Raji (cell line): ENCODE results near the gene NAP1L4.

Experiments
- POLR2A ChIP-seq: IDR thresholded peaks from 2 replicates; pipeline ENCODE4 v1.6.1; 2011; ENCODE audit warnings: low read depth, low read length, control low read depth; ENCODE audit not compliant: insufficient read depth

Gene NAP1L4

DNA sequence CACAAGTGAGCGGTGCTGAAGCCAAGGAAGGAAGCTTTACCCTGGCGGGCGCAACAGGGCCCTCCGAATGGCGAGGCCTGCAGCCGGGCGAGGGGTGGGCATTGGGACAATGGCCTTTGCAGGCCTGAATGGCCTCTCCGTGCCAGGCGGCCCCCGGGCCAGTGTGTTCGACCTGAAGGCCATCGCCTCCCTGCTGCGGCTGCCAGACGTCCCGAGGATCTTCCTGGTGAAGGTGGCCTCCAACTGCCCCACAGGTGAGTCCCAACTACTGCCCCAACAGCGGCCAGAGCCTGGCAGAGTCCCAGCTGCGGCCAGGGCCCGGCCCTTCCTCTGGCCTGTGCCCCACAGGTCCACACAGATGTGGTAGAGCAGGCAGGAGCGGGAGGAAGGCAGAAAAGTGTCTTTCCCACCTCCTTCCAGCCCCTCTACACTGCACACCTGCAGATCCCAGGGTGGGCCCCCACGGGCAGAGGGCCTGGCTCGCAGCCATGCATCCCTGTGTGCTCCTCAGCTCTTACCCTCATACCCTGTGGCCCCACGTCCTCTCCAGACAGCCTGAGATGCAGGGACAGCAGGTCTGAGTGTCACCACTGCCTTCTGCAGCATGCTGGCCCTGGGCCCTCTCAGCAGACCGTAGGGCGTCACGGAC is 74.2 kb downstream of the NAP1L4 start:
- TF ChIP-seq POLR2A: no peak

DNA sequence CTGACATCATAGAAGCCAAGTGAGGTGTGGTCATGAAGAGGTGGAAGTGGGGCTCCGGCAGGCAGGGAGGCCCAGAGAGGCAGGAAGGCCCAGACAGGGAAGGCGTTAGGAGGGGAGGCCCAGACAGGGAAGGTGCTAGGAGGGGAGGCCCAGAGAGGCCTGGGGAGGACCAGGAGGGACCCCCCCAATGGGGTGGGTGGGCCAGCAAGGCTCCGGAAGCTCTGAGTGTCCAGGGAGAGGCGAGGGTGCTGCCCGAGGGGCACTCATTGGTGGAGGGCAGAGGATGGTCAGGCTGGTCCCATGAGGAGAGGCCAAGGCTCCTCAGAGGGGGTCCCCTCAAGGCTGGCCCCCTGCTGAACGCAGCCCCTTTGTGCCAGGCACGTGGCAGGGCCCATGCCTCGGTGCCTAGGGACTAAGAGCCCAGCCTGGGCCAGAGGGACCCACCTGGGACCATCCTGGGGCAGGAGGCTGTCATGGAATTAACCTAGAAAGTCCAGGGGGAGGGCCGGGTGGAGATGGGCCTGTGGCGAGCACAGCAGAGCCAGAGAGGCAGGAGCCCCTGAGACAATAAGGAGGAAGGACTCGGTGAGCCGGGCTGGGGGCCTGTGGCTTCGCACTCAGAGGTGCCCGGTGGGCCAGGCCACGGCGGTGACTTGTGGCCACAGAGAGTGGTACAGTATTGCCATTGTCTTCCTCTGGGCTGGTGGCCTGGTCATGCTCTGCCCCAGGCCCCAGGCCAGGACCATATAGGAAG is 75.1 kb downstream of the NAP1L4 start:
- TF ChIP-seq POLR2A: no peak

DNA sequence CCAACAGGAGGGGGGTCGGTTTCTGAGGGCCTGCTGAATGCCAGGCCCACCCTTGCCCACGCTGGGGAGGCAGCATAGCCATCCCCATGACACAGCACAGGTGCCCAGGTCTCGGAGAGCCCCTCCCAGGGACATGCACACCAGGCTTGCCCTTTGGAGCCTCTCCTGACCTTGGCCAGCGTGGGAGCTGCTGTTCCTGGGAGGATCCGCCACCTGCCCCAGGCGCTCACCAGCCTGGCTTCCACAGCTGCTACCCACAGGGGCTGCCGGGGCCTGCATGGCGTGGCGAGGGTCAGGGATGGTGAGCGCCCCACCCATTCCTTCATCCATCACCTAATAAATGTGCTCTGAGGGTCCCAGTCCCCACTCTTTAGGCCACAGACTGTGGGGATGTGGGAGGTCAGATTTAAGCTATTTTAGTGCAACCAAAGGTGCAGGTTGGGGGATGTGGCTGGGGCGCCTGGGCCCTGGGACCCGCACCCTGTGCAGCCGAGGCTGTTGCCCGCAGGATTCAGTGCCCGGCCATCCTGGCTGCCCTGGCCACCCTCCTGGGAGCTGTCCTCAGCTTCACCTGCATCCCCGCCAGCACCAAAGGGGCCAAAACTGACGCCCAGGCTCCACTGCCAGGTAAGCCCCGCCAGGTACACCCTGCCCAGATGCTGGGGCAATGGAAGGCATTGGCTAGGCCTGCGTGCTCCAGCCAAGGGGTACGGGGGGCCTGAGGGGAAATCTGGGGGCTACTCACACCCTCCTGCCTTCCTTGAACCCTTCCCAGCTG is 75.8 kb downstream of the NAP1L4 start:
- TF ChIP-seq POLR2A: no peak

DNA sequence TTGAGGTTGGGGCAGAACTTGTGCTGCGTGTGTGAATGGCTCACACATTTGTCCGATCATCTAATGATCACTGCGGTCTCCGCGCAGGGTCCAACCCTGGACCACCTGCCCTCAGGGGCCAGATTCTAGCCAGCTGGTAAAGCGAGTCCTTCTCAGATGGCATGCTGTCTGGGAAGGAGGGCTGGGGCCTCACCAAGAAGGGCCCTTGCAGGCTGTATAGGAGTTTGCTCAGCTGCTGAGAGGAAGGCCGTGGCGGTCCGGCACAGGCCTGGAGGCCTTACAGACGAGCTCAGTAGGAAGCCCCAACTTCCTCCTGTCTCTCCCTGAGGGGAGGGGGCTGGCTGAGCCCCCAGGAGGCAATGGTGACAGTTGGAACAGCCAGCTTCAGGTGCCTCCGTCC is 76.7 kb downstream of the NAP1L4 start:
- no peak for TF ChIP-seq POLR2A

DNA sequence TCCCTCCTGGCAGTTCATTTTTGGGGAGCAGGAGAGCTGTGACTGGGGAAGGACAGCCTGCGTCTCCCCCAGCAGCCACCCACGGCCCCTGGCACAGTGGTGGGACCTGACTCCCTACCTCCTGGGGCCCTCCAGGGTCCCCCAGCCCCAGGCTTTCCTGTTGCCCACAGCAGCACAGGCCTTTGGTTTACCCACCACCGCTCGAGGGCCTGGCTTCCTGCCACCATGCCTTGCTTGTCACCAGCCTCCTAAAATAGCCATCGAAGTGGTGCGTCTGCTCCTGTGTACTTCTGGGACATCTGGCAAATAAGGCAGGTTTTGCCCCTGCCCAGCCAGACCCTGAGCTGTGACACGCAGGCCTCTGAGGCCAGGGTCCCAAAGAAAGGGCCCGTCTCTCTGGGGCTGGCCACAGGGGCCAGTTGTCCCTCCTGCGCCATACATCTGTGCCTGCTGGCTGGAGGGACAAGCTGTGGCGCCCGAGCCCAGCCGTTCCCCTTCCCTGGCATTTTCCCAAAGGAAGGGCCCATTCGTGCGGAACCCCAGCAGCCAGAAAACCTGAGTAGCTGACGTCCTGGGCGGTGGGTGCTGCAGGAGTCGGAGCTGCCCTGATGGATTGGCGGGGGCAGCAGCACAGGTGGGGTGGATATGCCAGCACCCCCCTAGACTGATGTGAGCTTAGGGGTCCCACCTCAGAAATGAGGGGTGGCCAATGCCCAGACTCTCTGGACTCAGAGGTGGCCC is 77.5 kb downstream of the NAP1L4 start:
- no peak for TF ChIP-seq POLR2A

DNA sequence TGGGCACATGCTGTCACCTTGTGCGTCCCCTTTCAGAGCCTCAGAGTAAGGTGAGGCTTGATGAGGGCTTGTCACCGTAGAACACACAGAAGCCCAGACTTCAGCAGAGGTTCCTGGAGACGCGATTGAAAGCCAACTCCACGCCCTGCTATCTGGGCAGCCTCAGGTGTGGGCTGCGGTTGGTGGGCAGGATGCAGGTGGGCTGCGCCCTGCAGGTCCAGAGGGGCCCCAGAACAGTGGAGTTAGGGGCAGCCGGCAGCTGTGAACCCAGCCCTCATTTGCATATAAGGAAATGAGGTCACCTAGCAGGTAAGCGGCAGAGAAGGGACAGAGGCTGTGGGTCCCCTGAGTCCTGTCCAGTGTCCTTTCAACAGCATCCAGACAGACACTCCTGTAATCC is 78.4 kb downstream of the NAP1L4 start:
- TF ChIP-seq POLR2A: no peak

DNA sequence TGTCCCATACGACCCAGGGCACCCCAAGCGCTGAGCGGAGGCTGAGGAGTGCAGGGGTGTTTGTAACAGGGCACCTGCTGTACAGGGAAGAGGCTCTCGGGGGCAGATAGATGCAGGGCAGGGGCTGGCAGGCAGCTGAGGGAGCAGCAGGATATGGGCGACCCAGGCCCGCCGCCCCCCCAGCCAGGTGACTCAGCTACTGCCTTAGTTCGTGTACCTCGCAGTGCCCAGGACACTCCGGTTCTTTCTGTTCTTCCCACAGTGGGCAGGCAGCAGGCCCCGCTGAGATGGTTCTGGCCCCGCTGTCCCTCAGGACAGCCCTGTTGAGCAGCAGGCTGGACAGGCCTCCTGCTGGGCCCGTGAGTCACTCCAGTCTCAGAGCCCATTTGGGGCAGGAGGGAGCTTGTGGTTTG is 79.1 kb downstream of the NAP1L4 start:
- TF ChIP-seq POLR2A: no peak

DNA sequence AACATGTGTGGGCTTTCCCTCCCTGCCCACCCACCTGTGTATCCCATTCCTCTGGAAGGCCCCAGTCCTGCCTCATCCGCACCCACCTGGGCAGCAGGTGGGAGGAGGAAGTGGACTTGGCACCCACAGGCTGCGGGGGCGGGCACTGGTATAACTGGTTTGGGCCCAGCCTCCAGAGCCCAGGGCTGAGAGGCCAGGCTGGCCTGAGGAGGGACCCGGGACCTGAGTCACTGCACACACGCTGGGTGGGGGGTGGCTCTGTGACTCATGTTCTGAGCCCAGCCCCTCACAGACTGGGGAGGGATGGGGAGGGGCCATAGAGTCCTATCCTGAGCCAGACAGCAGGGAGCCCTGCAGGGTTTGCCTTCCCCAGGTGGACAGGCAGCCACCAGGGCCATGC is 79.6 kb downstream of the NAP1L4 start:
- TF ChIP-seq POLR2A: no peak

DNA sequence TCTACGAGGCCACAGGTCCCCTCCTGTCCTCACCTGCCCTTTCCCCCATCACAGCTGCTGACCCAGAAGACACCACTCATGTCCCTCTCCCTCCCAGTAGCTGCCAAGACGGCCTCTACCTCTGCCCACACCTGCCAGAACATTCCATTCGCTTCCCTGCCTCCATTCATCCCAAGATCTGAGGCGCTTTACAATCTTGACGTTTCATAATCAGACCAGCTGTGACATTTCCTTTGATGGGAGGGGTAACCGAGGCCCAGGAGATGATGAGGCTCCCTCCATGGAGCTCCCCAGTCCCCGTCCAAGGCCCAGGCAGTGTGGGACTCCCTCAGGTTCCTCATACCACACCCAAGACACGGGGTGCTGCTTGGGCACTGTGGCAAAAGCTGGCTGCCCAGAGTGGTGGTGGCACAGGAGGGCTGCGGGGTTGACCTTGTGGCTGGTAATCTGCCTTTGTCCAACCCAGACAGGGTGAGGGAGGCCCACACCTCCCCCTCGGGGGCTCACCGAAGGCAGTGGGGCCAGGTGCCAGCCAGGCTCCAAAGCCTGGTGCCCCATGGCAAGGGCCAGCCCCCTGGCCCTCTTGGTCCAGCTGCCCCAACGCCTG is 80.2 kb downstream of the NAP1L4 start:
- no peak for TF ChIP-seq POLR2A

DNA sequence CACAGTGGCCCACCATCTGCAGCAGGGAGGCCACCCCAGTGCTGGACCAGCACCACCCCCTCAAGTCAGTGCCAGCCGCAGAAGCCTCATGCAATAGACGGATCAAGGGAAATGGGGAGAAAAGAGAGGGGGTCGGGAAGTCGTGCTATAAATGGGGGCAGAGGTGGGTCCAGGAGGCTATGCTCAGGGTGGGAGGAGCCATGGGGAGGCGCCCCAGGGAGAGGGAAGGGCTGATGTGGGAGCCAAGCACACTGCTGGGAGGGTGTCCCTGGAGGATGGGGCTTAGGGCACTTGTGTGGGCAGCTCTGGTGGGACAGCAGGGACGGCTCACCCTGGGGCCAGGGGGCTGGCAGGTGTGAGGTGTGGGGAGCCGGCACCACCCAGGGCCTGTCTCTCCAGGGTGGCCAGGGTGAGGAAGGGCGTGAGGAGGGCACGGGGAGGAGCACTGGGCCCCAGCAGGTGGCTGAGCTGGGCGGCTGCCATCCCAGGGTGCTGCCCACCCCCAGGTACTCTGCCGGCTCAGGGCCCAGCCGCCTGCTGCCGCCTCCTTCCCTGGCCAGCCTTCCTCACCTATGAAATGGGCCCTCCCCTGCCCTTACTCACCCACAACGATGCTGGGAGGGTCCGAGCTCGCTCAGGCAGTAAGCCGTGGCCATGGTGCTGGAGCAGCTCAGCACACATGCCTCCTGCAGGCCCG is 80.9 kb downstream of the NAP1L4 start:
- TF ChIP-seq POLR2A: no peak

DNA sequence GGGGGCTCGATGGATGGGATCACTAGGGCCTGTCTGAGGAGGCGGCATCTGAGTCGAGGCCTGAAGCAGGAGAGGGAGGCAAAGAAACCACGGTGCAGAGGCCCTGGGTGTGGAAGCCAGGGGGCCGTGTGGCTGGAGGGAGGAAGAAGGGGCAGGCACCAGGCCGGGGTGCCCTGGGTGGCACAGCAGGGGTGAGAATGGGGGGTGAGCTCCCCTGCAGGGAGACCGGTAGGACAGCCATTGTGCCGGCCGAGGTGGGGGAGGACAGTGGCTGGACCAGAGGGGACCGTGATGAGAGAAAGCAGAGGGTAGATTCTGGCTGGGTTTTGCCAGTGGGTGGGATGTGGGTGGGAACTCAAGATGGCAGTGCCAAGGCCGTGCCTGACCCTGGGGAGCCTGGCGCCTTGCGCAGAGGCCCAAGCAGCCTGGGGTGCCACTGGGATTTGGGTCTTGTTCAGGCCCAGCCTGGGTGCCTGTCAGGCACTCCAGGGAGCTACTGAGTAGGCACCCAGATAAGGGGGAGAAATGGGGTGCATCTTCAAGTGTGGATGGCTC is 81.7 kb downstream of the NAP1L4 start:
- TF ChIP-seq POLR2A: no peak

DNA sequence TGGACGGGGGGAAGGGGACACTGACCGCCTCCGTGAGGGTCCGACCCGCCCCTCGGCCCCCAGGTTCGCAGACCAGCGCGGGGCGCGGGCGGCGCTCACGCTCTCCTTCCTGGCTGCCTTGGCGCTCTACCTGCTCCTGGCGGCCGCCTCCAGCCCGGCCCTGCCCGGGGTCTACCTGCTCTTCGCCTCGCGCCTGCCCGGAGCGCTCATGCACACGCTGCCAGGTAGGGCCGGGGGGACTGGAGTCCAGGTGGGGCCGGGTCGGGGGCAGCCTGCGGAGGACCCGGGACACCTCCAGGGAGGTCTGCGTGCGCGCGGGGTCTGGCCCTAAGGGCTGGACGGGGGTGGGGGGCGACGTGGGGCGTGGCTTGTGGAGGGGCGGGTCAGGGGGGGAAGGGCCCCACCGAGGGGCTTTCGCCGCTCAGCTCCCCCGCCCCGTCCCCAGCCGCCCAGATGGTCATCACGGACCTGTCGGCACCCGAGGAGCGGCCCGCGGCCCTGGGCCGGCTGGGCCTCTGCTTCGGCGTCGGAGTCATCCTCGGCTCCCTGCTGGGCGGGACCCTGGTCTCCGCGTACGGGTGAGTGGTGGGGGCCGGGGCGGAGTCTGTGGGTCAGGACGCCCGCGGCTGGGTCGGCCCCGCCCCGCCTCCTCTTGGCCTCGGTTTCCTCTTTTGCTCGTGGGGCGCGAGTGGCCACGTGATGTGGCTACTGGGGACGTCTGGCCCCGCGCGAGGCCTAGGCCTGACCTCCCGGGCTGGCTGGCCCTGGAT is 82.8 kb downstream of the NAP1L4 start:
- TF ChIP-seq POLR2A: no peak

DNA sequence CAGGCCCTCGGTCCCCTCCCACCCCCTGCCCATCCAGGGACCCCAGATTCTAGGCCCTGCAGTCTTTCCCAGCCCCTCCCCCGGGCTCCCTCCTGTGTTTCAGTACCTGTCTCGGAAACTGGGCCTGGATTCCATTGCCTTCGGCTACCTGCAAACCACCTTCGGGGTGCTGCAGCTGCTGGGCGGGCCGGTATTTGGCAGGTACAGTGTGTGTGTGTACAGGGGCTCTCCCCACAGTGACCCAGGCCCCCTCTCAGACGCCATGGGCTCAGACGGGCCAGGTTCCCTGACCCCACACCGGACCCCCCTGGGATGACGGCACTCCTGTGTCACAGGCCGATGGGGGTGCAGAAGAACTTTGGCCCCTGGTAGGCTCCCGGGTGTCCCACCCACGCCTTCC is 84.0 kb downstream of the NAP1L4 start:
- no peak for TF ChIP-seq POLR2A
